NCI-H526 treated with DMSO at 0.1 percent for 48 hours (cell line): ENCODE measurements around the gene DEK.
"Not testable (repeated sequence)": the region's sequence is repeated elsewhere in the genome, so short reads cannot be mapped to it uniquely, and the experiment has no call there.

Experiments used
- DNase-seq: peaks from one replicate; lab custom pipeline; 2025; lab: John Stamatoyannopoulos, UW

DEK gene

GRCh38 chr6:18203786-18204185, 60.5 kb downstream of the DEK start:
- no peak for DNase-seq

- DNase-seq, result no peak
Measured at GRCh38 chr6:18192026-18192425, 72.3 kb downstream of the DEK start.

- DNase-seq, result no peak
Measured at GRCh38 chr6:18189196-18189595, 75.1 kb downstream of the DEK start.

GRCh38 chr6:18187701-18188100, 76.6 kb downstream of the DEK start:
- no peak for DNase-seq

- DNase-seq, result no peak
Measured at GRCh38 chr6:18186540-18187250, 77.6 kb downstream of the DEK start.

- DNase-seq, result no peak
Measured at GRCh38 chr6:18186033-18186432, 78.3 kb downstream of the DEK start.

GRCh38 chr6:18185624-18186023, 78.7 kb downstream of the DEK start:
- no peak for DNase-seq

GRCh38 chr6:18183766-18184165, 80.6 kb downstream of the DEK start:
- DNase-seq, result no peak

- no peak for DNase-seq
Measured at GRCh38 chr6:18182568-18182967, 81.8 kb downstream of the DEK start.

GRCh38 chr6:18179770-18180356, 84.5 kb downstream of the DEK start:
- no peak for DNase-seq

- no peak for DNase-seq
Measured at GRCh38 chr6:18178960-18179615, 85.2 kb downstream of the DEK start.

- DNase-seq, result no peak
Measured at GRCh38 chr6:18177286-18177965, 86.9 kb downstream of the DEK start.

- not testable (repeated sequence) for DNase-seq
Measured at GRCh38 chr6:18176198-18176597, 88.1 kb downstream of the DEK start.
